ENCODE measurements around the gene ADAMTS15.

- TF ChIP-seq CTCF (IDR thresholded peaks at IDR 0.05) (no peak), POLR2AphosphoS5 (IDR thresholded peaks at IDR 0.05) (no peak)
These were observed 9.3 kb upstream of the ADAMTS15 start for GRCh38 chr11:130439160-130439519.
